B cell (primary cell): Measurements from ENCODE around the gene P2RX2. TPM values are rescaled to one million over a fixed set of nuclear protein-coding genes. Genes with fewer than 3 reads are reported as not detected.

ENCODE experiments used
- ATAC-seq: fragments of 200-7000 bp; cut with Tn5 transposase; one replicate; pipeline ENCODE4 v1.10.0; 2021; ENCODE audit warnings: low read depth, mild to moderate bottlenecking, moderate number of reproducible peaks, moderate library complexity
- CTCF ChIA-PET: fragments of 350-600 bp; sonication (Branson Sonifier 250); formaldehyde crosslinking; loops from one replicate; lab custom pipeline; 2021; ENCODE audit warnings: antibody characterized with exemption, inconsistent platforms; lab: Charles Lee
- POLR2A ChIA-PET: fragments of 350-600 bp; sonication (Branson Sonifier 250); formaldehyde crosslinking; loops from one replicate; lab custom pipeline; 2021; ENCODE audit warnings: antibody characterized with exemption; lab: Charles Lee
- DNase-seq: peaks from one replicate; pipeline ENCODE4 v3.0.0; 2013
- H2AFZ ChIP-seq: 2 replicates; pipeline ENCODE4 v1.6.1; 2012; ENCODE audit warnings: mild to moderate bottlenecking, low read depth, low read length; ENCODE audit not compliant: insufficient read depth, poor library complexity, severe bottlenecking
- H3K27ac ChIP-seq, 2 donors: 1 replicate in 1 of 2; 2 replicates in 1 of 2; pipeline ENCODE4 v1.5.1; 2012 to 2013; ENCODE audit warnings: low read length in 2 of 2, mild to moderate bottlenecking in 2 of 2, moderate library complexity in 1 of 2
- H3K27me3 ChIP-seq, 4 experiments: fragments of 200-600 bp in 1 of 4; sonication (generic) in 1 of 4; replicated peaks in 1 of 4; 1 replicate in 2 of 4; 2 replicates in 2 of 4; pipeline versions ENCODE4 v1.6.1 to v1.7.0; 2013 to 2016; ENCODE audit warnings: low read length in 3 of 4, mild to moderate bottlenecking in 2 of 4, mixed read lengths in 1 of 4, moderate library complexity in 1 of 4; ENCODE audit not compliant: insufficient read depth in 4 of 4, control insufficient read depth in 3 of 4; ENCODE audit errors: control extremely low read depth in 1 of 4
- H3K36me3 ChIP-seq, 2 experiments: replicated peaks in 1 of 2; 1 replicate in 1 of 2; 2 replicates in 1 of 2; pipeline versions ENCODE4 v1.6.1 to v1.7.1; 2013; ENCODE audit warnings: low read length in 1 of 2; ENCODE audit not compliant: insufficient read depth in 2 of 2, control insufficient read depth in 1 of 2; ENCODE audit errors: control extremely low read depth in 1 of 2, extremely low read depth in 1 of 2
- H3K4me1 ChIP-seq, 2 donors: fragments of 200-600 bp in 1 of 2; sonication (generic) in 1 of 2; 1 replicate in 1 of 2; 2 replicates in 1 of 2; pipeline versions ENCODE4 v1.5.1 to v1.6.1; 2013 to 2017; ENCODE audit warnings: low read length in 2 of 2; ENCODE audit not compliant: control insufficient read depth in 2 of 2, insufficient read depth in 2 of 2
- H3K4me2 ChIP-seq: replicated peaks from 2 replicates; pipeline ENCODE3; 2012; ENCODE audit warnings: mild to moderate bottlenecking, low read depth, low read length; ENCODE audit not compliant: poor library complexity, severe bottlenecking
- H3K4me3 ChIP-seq, 5 experiments: fragments of 200-600 bp in 1 of 5; sonication (generic) in 1 of 5; 1 replicate in 3 of 5; 2 replicates in 2 of 5; pipeline versions ENCODE4 v1.5.1 to v1.7.0; 2011 to 2016; ENCODE audit warnings: low read length in 4 of 5, mild to moderate bottlenecking in 4 of 5, low read depth in 2 of 5, control low read depth in 1 of 5, moderate library complexity in 1 of 5; ENCODE audit not compliant: insufficient read depth in 1 of 5; ENCODE audit errors: control extremely low read depth in 1 of 5, extremely low read depth in 1 of 5
- H3K79me2 ChIP-seq: fragments of 200-600 bp; sonication (generic); one replicate; pipeline ENCODE4 v1.6.0; 2016; ENCODE audit warnings: low read length; ENCODE audit not compliant: control insufficient read depth, insufficient read depth
- H3K9ac ChIP-seq: fragments of 200-600 bp; sonication (generic); 2 replicates; pipeline ENCODE4 v1.6.1; 2017; ENCODE audit warnings: mild to moderate bottlenecking, low read length, moderate library complexity
- H3K9me3 ChIP-seq, 3 donors: one replicate each; pipeline versions ENCODE4 v1.6.1 to v1.7.1; 2013; ENCODE audit warnings: low read length in 2 of 3; ENCODE audit not compliant: control insufficient read depth in 2 of 3, insufficient read depth in 1 of 3; ENCODE audit errors: control extremely low read depth in 1 of 3
- H4K20me1 ChIP-seq: 2 replicates; pipeline ENCODE4 v1.6.0; 2012; ENCODE audit warnings: mild to moderate bottlenecking, low read length; ENCODE audit not compliant: insufficient read depth, control insufficient read depth, poor library complexity, severe bottlenecking
- H3K27ac Mint-ChIP-seq: one replicate; pipeline ENCODE4 v1.8.0; 2021; ENCODE audit warnings: mixed read lengths
- H3K27me3 Mint-ChIP-seq: one replicate; pipeline ENCODE4 v1.8.0; 2021; ENCODE audit warnings: mixed read lengths
- H3K4me1 Mint-ChIP-seq: one replicate; pipeline ENCODE4 v1.8.0; 2021; ENCODE audit warnings: mixed read lengths
- H3K4me3 Mint-ChIP-seq: one replicate; pipeline ENCODE4 v1.8.0; 2021; ENCODE audit warnings: mixed read lengths
- H3K9me3 Mint-ChIP-seq: one replicate; pipeline ENCODE4 v1.8.0; 2022; ENCODE audit warnings: mixed read lengths; ENCODE audit not compliant: insufficient read depth
- EZH2 ChIP-seq: IDR thresholded peaks from 2 replicates; pipeline ENCODE4 v1.6.1; 2012; ENCODE audit warnings: borderline replicate concordance, low read depth, mild to moderate bottlenecking, moderate library complexity, low read length; ENCODE audit not compliant: insufficient read depth, poor library complexity, severe bottlenecking
- WGBS: methylation state at CpG from one replicate; pipeline ENCODE4 v1.1.5; 2013; ENCODE audit warnings: missing lambda C conversion rate; ENCODE audit not compliant: insufficient coverage; 5-methylcytosine and 5-hydroxymethylcytosine counted together
- intact Hi-C: fragments of 100-400 bp; cut with micrococcal nuclease; formaldehyde crosslinking; loops from one replicate; pipeline ENCODE4 v1.10.0; 2022
- polyA plus RNA-seq: library from polyadenylated mRNA; depleted of rRNA; stranded (reverse); fragments of >200 nt; gene quantifications from 2 replicates; pipeline ENCODE4 v1.2.3, GENCODE V29; 2012
- total RNA-seq, 2 donors: library from RNA; stranded (reverse); fragments of 120-200 nt in 1 of 2; gene quantifications; 1 replicate in 1 of 2; 2 replicates in 1 of 2; pipeline versions ENCODE4 v1.2.3 to v1.2.4, GENCODE V29; 2013 to 2022
- TF ChIP-seq, protein P1 (sequence below): fragments of 200-600 bp; IDR thresholded peaks from one replicate; pipeline ENCODE4 v1.8.0; 2022; ENCODE audit warnings: antibody characterized with exemption, mild to moderate bottlenecking

Gene P2RX2
- total and polyA plus RNA-seq, 2 donors (not counting 1 experiment from before 2014, with no cell fraction given) = not detected

DNA sequence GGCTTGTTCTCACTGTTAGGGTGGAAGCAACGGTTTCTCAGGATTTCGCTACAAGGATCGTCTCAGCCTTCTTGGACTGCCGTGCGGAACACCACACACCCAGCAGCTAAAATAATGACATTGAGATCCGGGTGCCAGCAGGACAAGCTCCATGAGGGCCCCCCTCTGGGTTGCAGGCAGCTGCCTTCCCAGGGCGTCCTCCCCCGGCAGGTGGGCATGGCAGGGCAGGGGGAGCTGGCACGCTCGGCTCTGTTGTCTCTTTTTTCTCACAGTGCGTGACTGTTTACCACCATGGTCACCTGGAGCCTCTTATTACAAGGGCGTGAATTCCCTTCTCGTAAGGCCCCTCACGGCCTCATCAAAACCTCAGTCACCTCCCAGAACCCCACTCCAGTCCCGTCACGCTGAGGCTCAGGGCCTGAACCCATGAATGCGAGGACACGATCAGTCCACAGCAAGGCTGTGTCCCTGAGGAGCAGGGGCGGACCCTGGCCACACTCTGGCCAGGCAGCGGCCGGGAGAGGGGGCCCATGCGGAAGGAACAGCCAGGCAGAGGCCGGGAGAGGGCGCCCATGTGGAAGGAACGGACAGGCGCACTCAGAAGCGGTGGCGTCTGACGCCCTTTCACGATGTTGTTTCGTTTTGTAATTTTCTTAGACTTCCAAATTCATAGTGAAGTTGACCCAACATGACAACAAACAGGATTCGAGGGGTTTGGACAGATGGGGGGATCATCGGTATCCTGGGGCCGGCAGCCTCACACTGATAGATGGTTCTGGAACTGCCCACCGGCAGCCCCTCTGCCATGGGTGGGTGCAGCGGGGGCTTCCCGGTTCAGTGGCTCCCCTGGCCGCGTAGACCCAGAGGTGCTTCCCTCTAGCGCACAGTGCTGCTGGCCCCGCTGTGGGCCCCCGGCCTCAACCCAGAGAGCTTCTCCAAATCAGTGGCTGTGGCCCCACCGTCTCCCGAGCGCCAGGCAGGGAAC is 18.2 kb upstream of the P2RX2 start:
- ChIA-PET CTCF (interaction anchor here (0.5 to 2.4 kb wide), 3 partner anchors 15 to 109 kb away, joined by 3 to 13 read pairs (median 6); partner anchors contain the start of gene P2RX2), POLR2A (no interaction called here)
- Histone ChIP-seq H3K79me2 (no peaks in the 10 kb centered on the region), H3K4me2 (peak overlapping the region; percentile 85), H3K4me3 (peak overlapping the region in 4 of 5 experiments; percentile 35 to 64 (median 49)), H3K4me1 (peaks cover 22 to 29% of the 10 kb centered on the region in 2 donors), H3K27me3 (peaks cover 0 to 41% (median 11%) of the 10 kb centered on the region in 4 experiments), H3K36me3 (no peaks in the 10 kb centered on the region), H4K20me1 (peaks cover 5% of the 10 kb centered on the region), H3K9ac (peak overlapping the region; percentile 61), H2AFZ (peak overlapping the region; percentile 75), H3K9me3 (peaks cover 0 to 15% (median 0%) of the 10 kb centered on the region in 3 donors), H3K27ac (no peak overlapping the region)
- 34% methylated on average over 44 of the region's 45 CpGs for WGBS
- Mint-ChIP-seq H3K4me3 (peak overlapping the region; percentile 84), H3K4me1 (peaks cover 26% of the 10 kb centered on the region), H3K9me3 (no peaks in the 10 kb centered on the region), H3K27ac (peak overlapping the region; percentile 53), H3K27me3 (peaks cover 12% of the 10 kb centered on the region)
- DNase-seq = peak; percentile 65
- TF ChIP-seq, protein P1, sequence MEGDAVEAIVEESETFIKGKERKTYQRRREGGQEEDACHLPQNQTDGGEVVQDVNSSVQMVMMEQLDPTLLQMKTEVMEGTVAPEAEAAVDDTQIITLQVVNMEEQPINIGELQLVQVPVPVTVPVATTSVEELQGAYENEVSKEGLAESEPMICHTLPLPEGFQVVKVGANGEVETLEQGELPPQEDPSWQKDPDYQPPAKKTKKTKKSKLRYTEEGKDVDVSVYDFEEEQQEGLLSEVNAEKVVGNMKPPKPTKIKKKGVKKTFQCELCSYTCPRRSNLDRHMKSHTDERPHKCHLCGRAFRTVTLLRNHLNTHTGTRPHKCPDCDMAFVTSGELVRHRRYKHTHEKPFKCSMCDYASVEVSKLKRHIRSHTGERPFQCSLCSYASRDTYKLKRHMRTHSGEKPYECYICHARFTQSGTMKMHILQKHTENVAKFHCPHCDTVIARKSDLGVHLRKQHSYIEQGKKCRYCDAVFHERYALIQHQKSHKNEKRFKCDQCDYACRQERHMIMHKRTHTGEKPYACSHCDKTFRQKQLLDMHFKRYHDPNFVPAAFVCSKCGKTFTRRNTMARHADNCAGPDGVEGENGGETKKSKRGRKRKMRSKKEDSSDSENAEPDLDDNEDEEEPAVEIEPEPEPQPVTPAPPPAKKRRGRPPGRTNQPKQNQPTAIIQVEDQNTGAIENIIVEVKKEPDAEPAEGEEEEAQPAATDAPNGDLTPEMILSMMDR = peak; percentile 6
- no peak for TF ChIP-seq EZH2
- ATAC-seq = peak; percentile 54
- intact Hi-C loops = loop anchor here (1.0 kb wide), 1 partner anchor 15 kb away; no protein-coding TSS in a partner anchor
